ENCODE measurements around the gene SUFU. TPM values are rescaled to one million over a fixed set of nuclear protein-coding genes. Genes with fewer than 3 reads are reported as not detected.

SUFU gene
- total RNA-seq, 4 donors from 2014 or later = 3.7 to 10.1 (median 7.1) TPM

- no peak for TF ChIP-seq CTCF (IDR thresholded peaks at IDR 0.05)
- no peak for DNase-seq (ENCODE audit: low spot score)
- ATAC-seq (ENCODE audit: low FRiP score) = no peak
Observed at GRCh38 chr10:102656026-102656425, 152.3 kb downstream of the SUFU start.

GRCh38 chr10:102656791-102657371 lies 153.1 kb downstream of the SUFU start:
- ATAC-seq (ENCODE audit: low FRiP score) (no peak), DNase-seq (ENCODE audit: low spot score) (no peak)
- no peak for TF ChIP-seq CTCF (IDR thresholded peaks at IDR 0.05)

- ATAC-seq (ENCODE audit: low FRiP score) (no peak), DNase-seq (ENCODE audit: low spot score) (no peak)
- TF ChIP-seq CTCF (IDR thresholded peaks at IDR 0.05) = no peak
Observed at GRCh38 chr10:102657451-102657850, 153.7 kb downstream of the SUFU start.

GRCh38 chr10:102657984-102658724 lies 154.4 kb downstream of the SUFU start:
- no peak for TF ChIP-seq CTCF (IDR thresholded peaks at IDR 0.05)
- no peak for ATAC-seq (ENCODE audit: low FRiP score)
- DNase-seq (ENCODE audit: low spot score) = no peak

- no peak for ATAC-seq (ENCODE audit: low FRiP score)
- DNase-seq (ENCODE audit: low spot score) = no peak
- TF ChIP-seq CTCF (IDR thresholded peaks at IDR 0.05) = no peak
Observed at GRCh38 chr10:102658802-102659201, 155.0 kb downstream of the SUFU start.

GRCh38 chr10:102660888-102661657 lies 157.3 kb downstream of the SUFU start:
- no peak for TF ChIP-seq CTCF (IDR thresholded peaks at IDR 0.05)
- no peak for DNase-seq (ENCODE audit: low spot score)
- peak; percentile 13 for ATAC-seq (ENCODE audit: low FRiP score)

Data from omental fat pad (tissue), 4 donors.